Chondrocyte (in vitro differentiated cells): ENCODE data around the gene KRT13. TPM values are rescaled to one million over a fixed set of nuclear protein-coding genes. Genes with fewer than 3 reads are reported as not detected.

Experiments
- DNase-seq: peaks from one replicate; pipeline ENCODE4 v3.0.0; 2021; ENCODE audit warnings: mixed read lengths, low spot score
- H3K27ac Mint-ChIP-seq: one replicate; pipeline ENCODE4 v1.8.0; 2021; ENCODE audit warnings: mild to moderate bottlenecking, moderate library complexity, mixed read lengths; ENCODE audit not compliant: unreplicated experiment
- H3K27me3 Mint-ChIP-seq: 2 replicates; pipeline ENCODE4 v1.8.0; 2021; ENCODE audit warnings: low read depth, mixed read lengths
- H3K36me3 Mint-ChIP-seq: 2 replicates; pipeline ENCODE4 v1.8.0; 2021; ENCODE audit warnings: low read depth, mixed read lengths
- H3K4me1 Mint-ChIP-seq: 2 replicates; pipeline ENCODE4 v1.8.0; 2021; ENCODE audit warnings: low read depth, mild to moderate bottlenecking, mixed read lengths
- H3K4me3 Mint-ChIP-seq: one replicate; pipeline ENCODE4 v1.8.0; 2021; ENCODE audit warnings: mild to moderate bottlenecking, moderate library complexity, mixed read lengths; ENCODE audit not compliant: unreplicated experiment
- H3K9me3 Mint-ChIP-seq: 2 replicates; pipeline ENCODE4 v1.8.0; 2021; ENCODE audit warnings: low read depth, mixed read lengths
- microRNA-seq: library from miRNA; unstranded; fragments of <30 nt; microRNA quantifications from one replicate; pipeline ENCODE4 v1.2.0, GENCODE V29; 2020; ENCODE audit warnings: borderline number of aligned reads
- total RNA-seq: library from RNA; stranded (reverse); gene quantifications from 3 replicates; pipeline ENCODE4 v1.2.1, GENCODE V29; 2021
- TF ChIP-seq, protein P1 (sequence below): fragments of 200-600 bp; sonication (generic); IDR thresholded peaks from 2 replicates; pipeline ENCODE4 v1.5.0; 2021; ENCODE audit warnings: antibody characterized with exemption, mild to moderate bottlenecking, moderate library complexity

Gene KRT13
- total RNA-seq, 1 donor from 2014 or later: not detected

DNA sequence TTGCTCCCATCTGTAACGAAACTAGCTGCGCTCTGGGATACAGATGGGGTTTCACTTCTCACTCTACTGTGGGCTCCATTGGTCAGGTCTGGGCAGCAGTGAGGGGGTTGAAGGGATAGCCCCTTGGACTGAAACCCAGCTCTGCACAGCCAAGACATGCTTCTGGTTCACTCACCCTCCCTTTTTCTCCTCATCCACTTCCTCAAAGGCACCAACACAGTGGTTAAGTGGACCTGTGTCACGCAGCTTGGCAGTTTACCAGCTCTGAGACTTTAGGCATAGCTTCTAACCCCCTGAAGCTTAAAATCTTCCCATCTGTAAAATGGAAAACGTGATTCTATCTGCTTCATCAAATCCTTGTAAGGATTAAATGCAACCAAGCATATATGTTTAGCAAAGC, 53.1 kb downstream of the KRT13 start:
- Mint-ChIP-seq H3K27me3 (peaks cover 27% of the 10 kb centered on the region), H3K4me3 (no peak overlapping the region), H3K36me3 (peaks cover 3% of the 10 kb centered on the region), H3K9me3 (peaks cover 14% of the 10 kb centered on the region), H3K4me1 (peaks cover 4% of the 10 kb centered on the region), H3K27ac (no peak overlapping the region)
- no peak for DNase-seq
- TF ChIP-seq, protein P1, sequence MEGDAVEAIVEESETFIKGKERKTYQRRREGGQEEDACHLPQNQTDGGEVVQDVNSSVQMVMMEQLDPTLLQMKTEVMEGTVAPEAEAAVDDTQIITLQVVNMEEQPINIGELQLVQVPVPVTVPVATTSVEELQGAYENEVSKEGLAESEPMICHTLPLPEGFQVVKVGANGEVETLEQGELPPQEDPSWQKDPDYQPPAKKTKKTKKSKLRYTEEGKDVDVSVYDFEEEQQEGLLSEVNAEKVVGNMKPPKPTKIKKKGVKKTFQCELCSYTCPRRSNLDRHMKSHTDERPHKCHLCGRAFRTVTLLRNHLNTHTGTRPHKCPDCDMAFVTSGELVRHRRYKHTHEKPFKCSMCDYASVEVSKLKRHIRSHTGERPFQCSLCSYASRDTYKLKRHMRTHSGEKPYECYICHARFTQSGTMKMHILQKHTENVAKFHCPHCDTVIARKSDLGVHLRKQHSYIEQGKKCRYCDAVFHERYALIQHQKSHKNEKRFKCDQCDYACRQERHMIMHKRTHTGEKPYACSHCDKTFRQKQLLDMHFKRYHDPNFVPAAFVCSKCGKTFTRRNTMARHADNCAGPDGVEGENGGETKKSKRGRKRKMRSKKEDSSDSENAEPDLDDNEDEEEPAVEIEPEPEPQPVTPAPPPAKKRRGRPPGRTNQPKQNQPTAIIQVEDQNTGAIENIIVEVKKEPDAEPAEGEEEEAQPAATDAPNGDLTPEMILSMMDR: no peak

DNA sequence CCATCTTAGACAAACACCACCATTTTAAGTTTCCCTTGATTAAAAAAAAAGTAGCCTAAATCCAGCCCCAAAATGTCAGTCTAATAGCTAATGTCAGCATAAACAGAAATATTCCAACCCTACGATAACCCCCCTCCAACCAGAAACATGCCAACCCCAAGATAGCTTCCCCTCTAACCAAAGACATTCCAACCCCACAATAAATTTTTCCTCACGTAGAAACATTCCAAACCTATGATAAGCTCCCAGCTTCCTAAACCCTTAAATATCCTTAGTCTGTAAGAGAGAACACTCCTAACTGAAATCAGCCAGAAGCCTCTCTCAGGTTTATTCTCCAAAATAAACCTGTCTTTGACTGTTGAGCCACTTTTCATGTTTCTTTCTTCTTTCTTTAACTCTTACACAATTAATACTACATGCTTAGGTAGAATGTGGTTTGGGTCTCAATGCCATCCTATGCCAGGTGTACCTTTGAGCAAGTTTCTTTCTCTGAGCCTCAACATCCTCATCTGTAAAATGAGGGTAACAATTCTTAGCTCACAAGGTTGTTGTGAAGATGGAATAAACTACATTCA, 54.2 kb downstream of the KRT13 start:
- peaks cover 23% of the 10 kb centered on the region for H3K27me3 Mint-ChIP-seq
- peaks cover 3% of the 10 kb centered on the region for H3K36me3 Mint-ChIP-seq
- TF ChIP-seq, protein P1: no peak
- H3K9me3 Mint-ChIP-seq: peaks cover 14% of the 10 kb centered on the region
- DNase-seq: no peak
- no peak overlapping the region for H3K27ac Mint-ChIP-seq
- peaks cover 4% of the 10 kb centered on the region for H3K4me1 Mint-ChIP-seq
- no peak overlapping the region for H3K4me3 Mint-ChIP-seq

Small RNA genes lying within 50 kb of the gene (microRNA-seq; reads per million reads assigned to microRNA genes)
- not detected for gene MIR6510

Other genes with a start within 250 kb of the KRT13 start
- gene KRTAP9-6, start 240.2 kb downstream of the KRT13 start, total RNA-seq: not detected in 3 replicates
- gene KRTAP9-7, start 229.9 kb downstream of the KRT13 start, total RNA-seq: not detected in 3 replicates
- not detected in 3 replicates for gene KRTAP29-1, start 202.8 kb downstream of the KRT13 start, total RNA-seq
- not detected in 3 replicates for gene KRTAP16-1, start 196.3 kb downstream of the KRT13 start, total RNA-seq
- not detected in 3 replicates for gene KRTAP17-1, start 189.9 kb downstream of the KRT13 start, total RNA-seq
- gene KRT33A, start 154.8 kb downstream of the KRT13 start, total RNA-seq: not detected in 3 replicates
- gene KRT33B, start 135.8 kb downstream of the KRT13 start, total RNA-seq: not detected in 3 replicates
- not detected in 3 replicates for gene KRT34, start 123.3 kb downstream of the KRT13 start, total RNA-seq
- not detected in 3 replicates for gene KRT31, start 108.0 kb downstream of the KRT13 start, total RNA-seq
- not detected in 3 replicates for gene KRT37, start 81.0 kb downstream of the KRT13 start, total RNA-seq
- not detected in 3 replicates for gene KRT38, start 64.6 kb downstream of the KRT13 start, total RNA-seq
- gene KRT32, start 38.2 kb downstream of the KRT13 start, total RNA-seq: not detected in 3 replicates
- gene KRT35, start 24.5 kb downstream of the KRT13 start, total RNA-seq: not detected in 3 replicates
- not detected in 3 replicates for gene KRT36, start 15.7 kb downstream of the KRT13 start, total RNA-seq
- not detected in 3 replicates for gene KRT15, start 13.3 kb upstream of the KRT13 start, total RNA-seq
- gene KRT19, start 22.7 kb upstream of the KRT13 start, total RNA-seq: 1.3 to 1.7 TPM in 2 of 3 replicates, not detected in the other
- not detected in 3 replicates for gene KRT9, start 66.4 kb upstream of the KRT13 start, total RNA-seq
- 0.23 to 0.94 TPM (median 0.32 TPM) in 3 replicates for gene KRT14, start 81.3 kb upstream of the KRT13 start, total RNA-seq
- gene KRT16, start 107.2 kb upstream of the KRT13 start, total RNA-seq: 3.9 to 5.9 TPM (median 5.5 TPM) in 3 replicates
- gene KRT17, start 119.0 kb upstream of the KRT13 start, total RNA-seq: 183 to 261 TPM (median 258 TPM) in 3 replicates
- 572 to 1,015 TPM (median 990 TPM) in 3 replicates for gene EIF1, start 183.3 kb upstream of the KRT13 start, total RNA-seq
- gene GAST, start 206.7 kb upstream of the KRT13 start, total RNA-seq: not detected in 3 replicates
- gene HAP1, start 229.0 kb upstream of the KRT13 start, total RNA-seq: not detected in 3 replicates